ENCODE measurements around the gene EFL1. TPM values are rescaled to one million over a fixed set of nuclear protein-coding genes. Genes with fewer than 3 reads are reported as not detected.
"Not testable (repeated sequence)": the region's sequence is repeated elsewhere in the genome, so short reads cannot be mapped to it uniquely, and the experiment has no call there.

EFL1 gene
- total and polyA plus RNA-seq, 4 donors, result 5.5 to 15.1 (median 10.3) TPM

DNA sequence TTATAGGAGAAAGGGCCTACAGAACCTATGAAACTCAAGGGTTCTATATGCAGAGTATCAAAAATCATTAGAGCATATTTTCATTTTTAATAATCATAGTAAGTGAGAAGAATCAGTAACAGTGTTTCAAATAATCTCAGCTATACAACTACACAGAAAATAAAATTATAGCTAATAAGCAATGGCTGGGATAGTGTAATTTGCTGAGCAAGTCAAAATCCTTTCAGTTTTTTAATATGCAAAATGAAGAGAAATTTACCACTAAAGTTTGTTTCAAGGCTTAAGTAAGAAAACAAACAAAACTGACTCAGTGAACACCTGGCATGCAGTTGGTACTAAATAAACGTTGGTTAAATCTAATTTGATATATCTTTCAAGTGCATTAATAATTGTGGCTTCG is 66.2 kb downstream of the EFL1 start:
- DNase-seq (no peak), ATAC-seq (ENCODE audit: low FRiP score) (no peak)
- Histone ChIP-seq H3K4me3 (ENCODE audit: low read length in 2 of 2) (no peak overlapping the region), H3K9me3 (ENCODE audit: control insufficient read depth, low read length) (no peaks in the 10 kb centered on the region), H3K4me1 (ENCODE audit: control insufficient read depth in 1 of 2, insufficient read depth in 2 of 2, low read length in 2 of 2) (peaks cover 0 to 2% of the 10 kb centered on the region in 2 donors), H3K27me3 (ENCODE audit: control insufficient read depth in 1 of 2, insufficient read depth in 2 of 2, low read length in 1 of 2) (no peaks in the 10 kb centered on the region), H3K36me3 (ENCODE audit: control insufficient read depth in 1 of 2, insufficient read depth in 2 of 2, low read length in 1 of 2) (no peaks in the 10 kb centered on the region), H3K27ac (ENCODE audit: low read depth in 1 of 2, low read length in 2 of 2) (no peak overlapping the region)
- intact Hi-C loops (cut with DNase I), result loop anchor here (5.0 kb wide), 1 partner anchor 714 kb away; no protein-coding TSS in a partner anchor
- WGBS, 2 donors, result 82 to 87% methylated on average over 2 of the region's 2 CpGs

DNA sequence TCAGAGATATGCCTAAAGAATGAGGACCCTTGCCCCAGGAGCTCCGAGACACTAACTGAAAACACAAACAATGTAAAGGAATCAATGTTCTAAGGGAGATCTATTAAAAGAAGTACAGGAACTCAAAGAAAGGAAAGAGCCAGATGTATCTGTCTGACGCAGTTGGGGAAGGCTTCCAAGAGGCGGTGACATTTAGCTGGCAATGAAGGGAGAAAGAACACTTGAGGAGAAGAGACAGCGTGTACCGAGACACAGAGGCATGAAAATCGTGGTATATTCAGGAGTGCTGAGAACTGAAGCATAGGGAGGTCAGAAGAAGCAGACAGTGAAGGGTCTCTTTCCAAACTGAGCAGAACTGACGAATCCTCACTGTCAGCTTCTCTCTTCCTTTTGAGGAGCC is 66.7 kb downstream of the EFL1 start:
- intact Hi-C loops (cut with DNase I), result loop anchor here (5.0 kb wide), 1 partner anchor 714 kb away; no protein-coding TSS in a partner anchor

DNA sequence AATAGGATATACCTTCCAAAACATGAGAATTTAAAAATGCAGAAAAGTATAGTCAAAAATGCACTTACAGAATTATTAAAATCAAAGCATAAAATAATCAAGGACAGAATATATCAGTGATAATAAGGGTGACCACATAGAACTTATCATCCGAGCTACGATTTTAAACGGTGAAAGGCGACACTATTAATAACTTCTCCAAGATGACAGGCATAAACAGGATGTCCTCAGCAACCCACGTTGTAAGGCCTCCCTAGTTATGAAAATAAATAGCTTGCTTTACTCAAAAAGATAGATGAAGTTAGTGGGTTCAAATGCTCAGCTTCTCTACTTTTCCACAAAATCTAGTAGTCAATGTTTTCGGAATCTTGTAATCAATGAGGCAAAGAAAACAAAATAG is 68.0 kb downstream of the EFL1 start:
- 79 to 80% methylated on average over 6 of the region's 6 CpGs for WGBS, 2 donors
- H3K4me1 ChIP-seq (ENCODE audit: control insufficient read depth in 1 of 2, insufficient read depth in 2 of 2, low read length in 2 of 2); H3K27me3 ChIP-seq (ENCODE audit: control insufficient read depth in 1 of 2, insufficient read depth in 2 of 2, low read length in 1 of 2); H3K27ac ChIP-seq (ENCODE audit: low read depth in 1 of 2, low read length in 2 of 2); DNase-seq; ATAC-seq (ENCODE audit: low FRiP score); H3K9me3 ChIP-seq (ENCODE audit: control insufficient read depth, low read length); intact Hi-C loops (cut with DNase I); H3K36me3 ChIP-seq (ENCODE audit: control insufficient read depth in 1 of 2, insufficient read depth in 2 of 2, low read length in 1 of 2); H3K4me3 ChIP-seq (ENCODE audit: low read length in 2 of 2): not testable (repeated sequence)

More for the DNA sequence above, 66.7 kb downstream of the EFL1 start:
- H3K4me3 ChIP-seq (ENCODE audit: low read length in 2 of 2); H3K36me3 ChIP-seq (ENCODE audit: control insufficient read depth in 1 of 2, insufficient read depth in 2 of 2, low read length in 1 of 2); H3K27me3 ChIP-seq (ENCODE audit: control insufficient read depth in 1 of 2, insufficient read depth in 2 of 2, low read length in 1 of 2); DNase-seq; H3K4me1 ChIP-seq (ENCODE audit: control insufficient read depth in 1 of 2, insufficient read depth in 2 of 2, low read length in 2 of 2); H3K27ac ChIP-seq (ENCODE audit: low read depth in 1 of 2, low read length in 2 of 2); ATAC-seq (ENCODE audit: low FRiP score); H3K9me3 ChIP-seq (ENCODE audit: control insufficient read depth, low read length): not testable (repeated sequence)
- WGBS, 2 donors, result 78 to 81% methylated on average over 7 of the region's 7 CpGs

DNA sequence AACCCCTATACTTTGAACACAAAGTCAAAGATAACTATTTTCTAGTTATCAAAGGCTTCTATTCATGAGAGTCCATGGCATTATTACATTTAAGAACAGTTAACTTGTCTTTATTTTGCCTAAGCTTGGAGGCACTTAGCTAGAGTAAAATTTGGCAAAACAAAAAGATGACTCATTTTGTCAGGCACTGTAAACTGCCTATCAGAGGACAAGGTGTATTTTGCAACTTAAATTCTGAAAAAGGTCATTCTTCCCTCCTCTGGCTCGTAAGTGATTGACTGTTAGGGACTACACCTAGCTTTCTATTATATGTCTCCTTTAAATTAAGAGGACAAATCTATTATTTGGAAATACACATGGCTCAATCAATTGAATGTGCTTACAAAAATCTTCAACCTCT is 69.1 kb downstream of the EFL1 start:
- DNase-seq; H3K36me3 ChIP-seq (ENCODE audit: control insufficient read depth in 1 of 2, insufficient read depth in 2 of 2, low read length in 1 of 2); H3K27ac ChIP-seq (ENCODE audit: low read depth in 1 of 2, low read length in 2 of 2); ATAC-seq (ENCODE audit: low FRiP score); H3K4me1 ChIP-seq (ENCODE audit: control insufficient read depth in 1 of 2, insufficient read depth in 2 of 2, low read length in 2 of 2); H3K4me3 ChIP-seq (ENCODE audit: low read length in 2 of 2); H3K27me3 ChIP-seq (ENCODE audit: control insufficient read depth in 1 of 2, insufficient read depth in 2 of 2, low read length in 1 of 2); intact Hi-C loops (cut with DNase I); H3K9me3 ChIP-seq (ENCODE audit: control insufficient read depth, low read length): not testable (repeated sequence)
- WGBS, 2 donors, result no CpG with 5 or more reads among the region's 1 CpG

DNA sequence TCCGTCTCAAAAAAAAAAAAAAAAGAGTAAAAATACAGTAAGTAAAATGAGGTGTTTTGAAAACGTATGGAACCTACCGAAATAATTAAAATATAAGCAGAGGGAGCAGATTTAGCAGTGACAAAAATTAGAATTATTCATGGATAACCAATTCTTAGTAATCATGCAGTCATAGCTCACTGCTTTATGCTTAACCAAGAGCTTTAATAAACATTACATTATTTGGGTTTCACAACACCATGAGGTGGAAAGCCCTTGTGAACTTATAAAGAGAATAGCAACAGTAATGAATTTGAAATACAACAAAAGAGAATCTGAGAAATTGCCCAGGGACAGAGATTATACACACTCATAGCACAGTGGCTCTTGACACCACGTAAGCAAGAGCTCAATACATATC is 70.1 kb downstream of the EFL1 start:
- H3K4me1 ChIP-seq (ENCODE audit: control insufficient read depth in 1 of 2, insufficient read depth in 2 of 2, low read length in 2 of 2); H3K27ac ChIP-seq (ENCODE audit: low read depth in 1 of 2, low read length in 2 of 2); intact Hi-C loops (cut with DNase I); H3K9me3 ChIP-seq (ENCODE audit: control insufficient read depth, low read length); H3K27me3 ChIP-seq (ENCODE audit: control insufficient read depth in 1 of 2, insufficient read depth in 2 of 2, low read length in 1 of 2); ATAC-seq (ENCODE audit: low FRiP score); H3K36me3 ChIP-seq (ENCODE audit: control insufficient read depth in 1 of 2, insufficient read depth in 2 of 2, low read length in 1 of 2); DNase-seq; H3K4me3 ChIP-seq (ENCODE audit: low read length in 2 of 2): not testable (repeated sequence)
- 96 to 98% methylated on average over 4 of the region's 4 CpGs for WGBS, 2 donors

DNA sequence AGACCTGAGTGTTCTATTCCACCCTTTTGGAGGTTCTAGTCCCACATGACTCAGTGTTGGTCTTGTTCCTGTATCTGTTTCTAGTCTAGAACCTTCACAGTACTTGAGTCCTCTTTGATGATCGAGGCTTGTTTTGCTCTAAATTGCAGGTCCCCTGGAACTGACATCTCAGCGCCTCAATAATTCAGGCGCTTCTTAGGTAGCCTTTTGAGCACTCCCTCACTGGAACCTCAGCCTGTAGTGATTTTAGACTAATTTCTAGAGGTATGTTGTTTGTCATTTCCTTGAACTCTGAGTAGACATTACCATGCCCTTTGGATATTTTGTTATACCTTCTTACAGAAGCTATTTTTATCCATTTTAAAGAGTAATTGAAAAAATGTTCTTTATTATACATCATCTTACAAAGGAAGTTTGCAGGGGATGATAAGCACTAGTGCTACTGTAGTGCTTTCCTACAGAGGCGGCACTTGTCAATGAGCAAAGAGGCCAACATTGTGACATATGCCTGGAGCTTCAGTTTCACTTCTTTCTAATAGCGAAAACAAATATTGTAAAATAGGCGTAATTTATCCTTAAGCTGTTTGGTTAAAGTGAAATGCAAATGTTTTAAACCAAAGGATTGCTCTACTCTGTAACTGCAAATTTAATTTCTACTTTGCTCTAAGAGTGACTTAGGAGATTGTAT is 75.7 kb downstream of the EFL1 start:
- intact Hi-C loops (cut with DNase I), result no loop called here
- no peak for ATAC-seq (ENCODE audit: low FRiP score)
- WGBS, 2 donors, result 96% methylated on average over 6 of the region's 6 CpGs

DNA sequence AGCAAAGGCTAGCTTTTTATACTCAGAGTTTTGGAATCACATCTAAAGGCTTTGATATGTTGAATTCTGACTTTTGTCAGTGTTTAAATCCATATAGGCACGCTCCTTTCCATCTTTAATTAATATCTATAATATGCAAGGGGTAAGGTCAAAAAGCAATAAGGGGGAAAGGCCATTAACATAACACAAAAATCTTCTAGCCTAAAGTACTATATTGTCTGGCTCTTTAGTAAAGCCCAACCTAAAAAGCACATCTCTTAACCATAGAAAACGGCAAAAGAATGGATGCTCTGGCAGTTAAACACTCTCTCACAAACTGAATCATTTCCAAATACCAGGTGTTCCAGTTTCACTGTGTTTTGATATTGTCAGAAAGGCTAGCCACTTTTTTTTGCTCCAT is 76.4 kb downstream of the EFL1 start:
- H3K9me3 ChIP-seq (ENCODE audit: control insufficient read depth, low read length), result no peaks in the 10 kb centered on the region
- no peak overlapping the region for H3K27ac ChIP-seq (ENCODE audit: low read depth in 1 of 2, low read length in 2 of 2)
- H3K27me3 ChIP-seq (ENCODE audit: control insufficient read depth in 1 of 2, insufficient read depth in 2 of 2, low read length in 1 of 2), result no peaks in the 10 kb centered on the region
- no peak overlapping the region for H3K4me3 ChIP-seq (ENCODE audit: low read length in 2 of 2)
- H3K36me3 ChIP-seq (ENCODE audit: control insufficient read depth in 1 of 2, insufficient read depth in 2 of 2, low read length in 1 of 2), result no peaks in the 10 kb centered on the region
- 91 to 94% methylated on average over 2 of the region's 2 CpGs for WGBS, 2 donors
- intact Hi-C loops (cut with DNase I), result no loop called here
- DNase-seq (no peak), ATAC-seq (ENCODE audit: low FRiP score) (no peak)
- H3K4me1 ChIP-seq (ENCODE audit: control insufficient read depth in 1 of 2, insufficient read depth in 2 of 2, low read length in 2 of 2), result peaks cover 0 to 2% of the 10 kb centered on the region in 2 donors

More for the DNA sequence above, 75.7 kb downstream of the EFL1 start:
- H3K4me3 ChIP-seq (ENCODE audit: low read length in 2 of 2), result no peak overlapping the region
- H3K36me3 ChIP-seq (ENCODE audit: control insufficient read depth in 1 of 2, insufficient read depth in 2 of 2, low read length in 1 of 2), result no peaks in the 10 kb centered on the region
- no peak for DNase-seq
- peaks cover 0 to 2% of the 10 kb centered on the region in 2 donors for H3K4me1 ChIP-seq (ENCODE audit: control insufficient read depth in 1 of 2, insufficient read depth in 2 of 2, low read length in 2 of 2)
- H3K27ac ChIP-seq (ENCODE audit: low read depth in 1 of 2, low read length in 2 of 2), result no peak overlapping the region
- H3K27me3 ChIP-seq (ENCODE audit: control insufficient read depth in 1 of 2, insufficient read depth in 2 of 2, low read length in 1 of 2), result no peaks in the 10 kb centered on the region
- no peaks in the 10 kb centered on the region for H3K9me3 ChIP-seq (ENCODE audit: control insufficient read depth, low read length)

DNA sequence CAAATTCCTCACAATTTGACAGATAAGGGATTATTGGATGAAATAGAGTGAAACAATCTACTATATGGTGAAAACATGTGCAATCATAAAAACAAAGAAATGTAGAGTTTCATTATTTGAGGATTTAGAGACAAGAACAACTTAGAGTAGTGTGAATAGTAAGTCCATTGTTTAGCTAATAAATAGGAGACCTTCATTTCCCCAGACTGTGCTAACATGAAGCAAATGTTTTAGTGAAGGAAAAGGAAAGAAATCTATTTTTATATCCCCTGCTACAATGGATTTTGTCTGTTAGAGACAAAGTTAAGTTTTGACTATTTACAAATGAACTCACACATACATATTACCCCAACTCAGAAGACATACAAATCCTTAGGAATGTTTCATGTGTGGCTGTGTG is 77.8 kb downstream of the EFL1 start:
- DNase-seq (no peak), ATAC-seq (ENCODE audit: low FRiP score) (no peak)
- Histone ChIP-seq H3K4me3 (ENCODE audit: low read length in 2 of 2) (no peak overlapping the region), H3K27ac (ENCODE audit: low read depth in 1 of 2, low read length in 2 of 2) (no peak overlapping the region), H3K4me1 (ENCODE audit: control insufficient read depth in 1 of 2, insufficient read depth in 2 of 2, low read length in 2 of 2) (peaks cover 0 to 2% of the 10 kb centered on the region in 2 donors), H3K36me3 (ENCODE audit: control insufficient read depth in 1 of 2, insufficient read depth in 2 of 2, low read length in 1 of 2) (no peaks in the 10 kb centered on the region), H3K27me3 (ENCODE audit: control insufficient read depth in 1 of 2, insufficient read depth in 2 of 2, low read length in 1 of 2) (no peaks in the 10 kb centered on the region), H3K9me3 (ENCODE audit: control insufficient read depth, low read length) (no peaks in the 10 kb centered on the region)
- intact Hi-C loops (cut with DNase I), result no loop called here

DNA sequence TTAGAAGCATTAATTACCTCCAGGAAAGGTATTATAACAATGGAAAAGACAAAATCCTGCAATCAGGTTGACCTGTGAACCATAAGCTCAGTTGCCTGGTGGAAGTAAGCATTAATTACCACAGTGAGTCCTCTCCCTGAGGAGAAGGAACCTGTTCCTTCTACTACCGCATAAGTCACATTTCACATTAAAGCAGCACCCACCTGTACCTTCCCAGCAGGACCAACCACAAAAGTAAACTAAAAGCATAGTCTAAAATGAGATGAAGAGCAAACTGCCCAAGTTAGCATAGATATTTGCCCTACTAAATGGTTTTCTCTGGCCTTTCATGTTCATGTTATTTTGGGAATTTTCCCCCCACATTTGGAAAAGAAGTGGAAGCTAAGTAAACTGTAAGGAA is 78.2 kb downstream of the EFL1 start:
- Histone ChIP-seq H3K4me1 (ENCODE audit: control insufficient read depth in 1 of 2, insufficient read depth in 2 of 2, low read length in 2 of 2) (peaks cover 0 to 2% of the 10 kb centered on the region in 2 donors), H3K9me3 (ENCODE audit: control insufficient read depth, low read length) (no peaks in the 10 kb centered on the region), H3K27me3 (ENCODE audit: control insufficient read depth in 1 of 2, insufficient read depth in 2 of 2, low read length in 1 of 2) (no peaks in the 10 kb centered on the region), H3K4me3 (ENCODE audit: low read length in 2 of 2) (no peak overlapping the region), H3K36me3 (ENCODE audit: control insufficient read depth in 1 of 2, insufficient read depth in 2 of 2, low read length in 1 of 2) (no peaks in the 10 kb centered on the region), H3K27ac (ENCODE audit: low read depth in 1 of 2, low read length in 2 of 2) (no peak overlapping the region)
- WGBS, 2 donors, result 86 to 88% methylated on average over 1 of the region's 1 CpG
- DNase-seq (no peak), ATAC-seq (ENCODE audit: low FRiP score) (no peak)
- intact Hi-C loops (cut with DNase I), result no loop called here
